Kidney epithelial cell (primary cell): ENCODE data around the gene MECR. TPM values are rescaled to one million over a fixed set of nuclear protein-coding genes. Genes with fewer than 3 reads are reported as not detected.

ENCODE experiments used
- DNase-seq: peaks from one replicate; pipeline ENCODE4 v3.0.0-alpha.2; 2010; ENCODE audit warnings: low read depth
- H3K27me3 ChIP-seq: 2 replicates; pipeline ENCODE4 v1.6.0; 2011; ENCODE audit warnings: low read length; ENCODE audit not compliant: control insufficient read depth, insufficient read depth
- H3K36me3 ChIP-seq: 2 replicates; pipeline ENCODE4 v1.5.1; 2011; ENCODE audit warnings: low read length; ENCODE audit not compliant: control insufficient read depth, insufficient read depth
- H3K4me3 ChIP-seq: 2 replicates; pipeline ENCODE4 v1.5.1; 2011; ENCODE audit warnings: low read depth, mild to moderate bottlenecking, control low read depth, low read length
- total RNA-seq: library from RNA; depleted of rRNA; stranded (reverse); fragments of >200 nt; gene quantifications from 2 replicates; pipeline ENCODE4 v1.2.3, GENCODE V29; 2015
- TF ChIP-seq, protein P1 (sequence below): IDR thresholded peaks from 2 replicates; pipeline ENCODE4 v1.5.1; 2011; ENCODE audit warnings: mild to moderate bottlenecking, moderate library complexity, low read length, control low read depth, inconsistent platforms; ENCODE audit not compliant: insufficient read depth, poor library complexity, severe bottlenecking

Gene MECR
- total RNA-seq, 1 donor from 2014 or later, result 23.6 TPM

DNA sequence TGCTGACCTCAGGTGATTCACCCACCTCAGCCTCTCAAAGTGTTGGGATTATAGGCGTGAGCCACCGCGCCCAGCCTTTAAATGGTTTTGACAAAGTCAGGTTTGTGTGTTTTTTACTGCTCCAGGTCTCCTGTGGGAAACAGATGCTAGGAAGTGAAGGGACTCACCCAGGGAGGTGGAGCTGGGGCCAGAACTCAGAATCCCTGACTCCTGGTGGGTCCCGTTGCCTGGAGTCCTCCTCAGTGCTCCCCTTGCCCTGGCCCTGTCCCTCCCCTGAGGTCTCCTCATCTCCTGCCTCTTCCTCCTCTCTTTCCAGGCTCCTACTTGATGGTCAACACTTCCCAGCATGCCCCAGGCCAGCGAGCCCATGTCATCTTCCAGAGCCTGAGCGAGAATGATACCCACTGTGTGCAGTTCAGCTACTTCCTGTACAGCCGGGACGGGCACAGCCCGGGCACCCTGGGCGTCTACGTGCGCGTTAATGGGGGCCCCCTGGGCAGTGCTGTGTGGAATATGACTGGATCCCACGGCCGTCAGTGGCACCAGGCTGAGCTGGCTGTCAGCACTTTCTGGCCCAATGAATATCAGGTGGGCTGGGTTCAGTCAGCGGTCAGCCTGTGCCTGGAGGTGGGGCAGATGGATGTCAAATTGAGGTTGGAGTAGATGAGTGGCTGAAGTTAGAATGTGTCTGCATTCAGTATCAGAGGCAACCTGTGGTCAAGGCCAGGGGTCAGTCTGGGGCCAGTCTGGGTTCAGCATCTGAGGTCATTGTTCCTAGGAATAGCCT, 27.6 kb upstream of the MECR start:
- Histone ChIP-seq H3K27me3 (no peaks in the 10 kb centered on the region), H3K36me3 (no peaks in the 10 kb centered on the region), H3K4me3 (no peak overlapping the region)
- TF ChIP-seq, protein P1, sequence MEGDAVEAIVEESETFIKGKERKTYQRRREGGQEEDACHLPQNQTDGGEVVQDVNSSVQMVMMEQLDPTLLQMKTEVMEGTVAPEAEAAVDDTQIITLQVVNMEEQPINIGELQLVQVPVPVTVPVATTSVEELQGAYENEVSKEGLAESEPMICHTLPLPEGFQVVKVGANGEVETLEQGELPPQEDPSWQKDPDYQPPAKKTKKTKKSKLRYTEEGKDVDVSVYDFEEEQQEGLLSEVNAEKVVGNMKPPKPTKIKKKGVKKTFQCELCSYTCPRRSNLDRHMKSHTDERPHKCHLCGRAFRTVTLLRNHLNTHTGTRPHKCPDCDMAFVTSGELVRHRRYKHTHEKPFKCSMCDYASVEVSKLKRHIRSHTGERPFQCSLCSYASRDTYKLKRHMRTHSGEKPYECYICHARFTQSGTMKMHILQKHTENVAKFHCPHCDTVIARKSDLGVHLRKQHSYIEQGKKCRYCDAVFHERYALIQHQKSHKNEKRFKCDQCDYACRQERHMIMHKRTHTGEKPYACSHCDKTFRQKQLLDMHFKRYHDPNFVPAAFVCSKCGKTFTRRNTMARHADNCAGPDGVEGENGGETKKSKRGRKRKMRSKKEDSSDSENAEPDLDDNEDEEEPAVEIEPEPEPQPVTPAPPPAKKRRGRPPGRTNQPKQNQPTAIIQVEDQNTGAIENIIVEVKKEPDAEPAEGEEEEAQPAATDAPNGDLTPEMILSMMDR, result no peak
- no peak for DNase-seq

DNA sequence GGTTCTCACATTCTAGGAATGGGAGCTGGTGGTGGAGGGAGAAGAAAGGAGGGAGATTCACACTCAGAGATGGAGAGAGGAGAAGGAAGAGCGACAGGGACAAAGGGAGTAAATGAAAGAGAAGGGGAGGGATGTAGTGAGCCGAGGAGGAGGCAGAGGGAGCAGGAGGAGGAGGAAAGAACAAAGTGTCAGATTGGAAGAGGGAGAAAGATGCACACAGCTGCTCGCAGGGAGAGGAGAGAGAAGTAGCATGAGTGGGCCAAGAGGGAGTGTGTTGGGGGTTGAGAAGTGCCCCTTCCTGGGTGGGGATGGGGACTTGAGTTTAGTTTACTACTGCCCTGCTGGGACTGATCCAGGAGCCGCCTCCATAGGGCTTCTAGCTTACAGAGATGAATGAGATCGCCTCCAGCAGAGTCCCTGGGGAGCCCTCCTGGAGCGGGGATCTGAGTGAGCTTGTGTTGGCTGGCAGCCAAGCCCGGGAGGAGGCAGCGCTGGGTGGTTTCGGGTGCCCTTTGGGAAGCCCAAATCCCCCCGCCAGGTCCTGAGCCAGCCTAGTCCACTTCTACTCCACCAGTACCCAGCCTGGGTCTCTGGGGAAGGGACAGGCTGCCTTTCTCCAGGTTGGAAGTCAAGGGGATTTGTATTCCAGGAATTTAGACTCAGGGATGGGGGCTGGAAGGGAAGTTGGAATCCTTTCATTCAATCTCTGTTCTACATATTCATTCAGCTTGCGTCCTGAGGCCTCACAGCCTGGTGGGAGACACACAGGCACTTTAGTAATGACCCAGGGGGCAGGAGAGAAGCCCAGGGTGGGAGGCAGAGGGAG, 26.5 kb upstream of the MECR start:
- no peaks in the 10 kb centered on the region for H3K27me3 ChIP-seq
- H3K4me3 ChIP-seq, result no peak overlapping the region
- no peaks in the 10 kb centered on the region for H3K36me3 ChIP-seq
- no peak for DNase-seq
- TF ChIP-seq, protein P1, result no peak

DNA sequence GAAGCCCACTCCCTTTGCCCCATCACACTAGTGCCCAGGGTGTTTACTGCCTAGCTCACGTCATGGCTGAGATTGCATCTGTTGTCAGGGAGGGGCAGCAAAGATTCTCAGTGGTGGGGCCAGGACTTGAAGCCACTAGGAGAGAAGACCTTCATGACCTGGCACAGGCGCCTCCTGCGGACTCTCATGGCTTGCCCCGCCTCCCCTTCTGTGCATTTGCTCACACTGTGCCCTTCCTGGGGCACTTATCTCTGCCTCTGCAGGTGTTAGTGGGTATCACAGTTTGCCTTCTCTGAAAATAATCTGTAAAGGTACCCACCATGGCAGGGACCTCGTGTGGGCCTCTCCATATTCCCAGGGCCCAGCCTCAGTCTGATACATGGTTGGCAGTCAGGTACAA, 25.7 kb upstream of the MECR start:
- no peak overlapping the region for H3K4me3 ChIP-seq
- no peaks in the 10 kb centered on the region for H3K27me3 ChIP-seq
- DNase-seq, result no peak
- TF ChIP-seq, protein P1, result no peak
- no peaks in the 10 kb centered on the region for H3K36me3 ChIP-seq

DNA sequence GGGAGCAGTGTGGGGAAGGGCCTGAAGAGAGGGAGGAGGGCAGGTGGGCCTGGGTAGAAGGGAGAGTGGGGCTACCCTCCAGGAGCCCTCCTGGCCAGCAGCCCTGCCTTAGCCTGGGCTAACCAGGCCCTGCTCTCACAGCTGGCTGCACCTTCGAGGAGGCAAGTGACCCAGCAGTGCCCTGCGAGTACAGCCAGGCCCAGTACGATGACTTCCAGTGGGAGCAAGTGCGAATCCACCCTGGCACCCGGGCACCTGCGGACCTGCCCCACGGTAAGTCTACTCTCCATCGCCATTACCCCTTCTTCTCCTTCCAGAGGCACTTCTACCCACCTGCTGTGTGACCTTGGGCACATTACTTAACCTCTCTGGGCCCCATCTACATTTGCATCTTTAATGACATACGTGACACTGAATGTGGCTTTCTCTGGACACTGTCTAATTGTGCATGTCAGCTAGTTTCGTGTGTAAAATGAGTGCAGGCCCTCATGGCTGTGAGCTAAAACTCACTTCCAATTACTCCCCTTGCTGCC, 24.5 kb upstream of the MECR start:
- Histone ChIP-seq H3K27me3 (no peaks in the 10 kb centered on the region), H3K36me3 (no peaks in the 10 kb centered on the region), H3K4me3 (no peak overlapping the region)
- TF ChIP-seq, protein P1, result no peak
- no peak for DNase-seq

DNA sequence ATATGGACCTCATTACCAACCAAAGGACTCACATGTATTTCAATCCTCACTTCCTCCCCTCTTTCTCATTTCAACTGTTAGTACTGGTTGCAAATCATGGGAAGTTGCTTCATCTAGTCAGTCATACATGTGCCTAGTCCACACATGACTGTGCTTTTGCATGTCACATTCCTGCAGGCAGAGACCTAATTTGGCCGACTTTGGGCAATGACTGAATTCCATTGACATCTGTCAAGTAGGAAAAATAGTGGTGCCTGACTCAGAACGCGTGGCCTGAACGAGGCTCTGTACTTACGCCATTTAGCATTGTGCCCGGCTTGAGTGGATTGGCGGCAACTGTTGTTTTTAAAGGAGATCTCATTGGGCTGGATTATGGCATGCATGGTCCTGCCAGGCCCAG, 23.6 kb upstream of the MECR start:
- H3K27me3 ChIP-seq, result no peaks in the 10 kb centered on the region
- DNase-seq, result no peak
- TF ChIP-seq, protein P1, result no peak
- no peak overlapping the region for H3K4me3 ChIP-seq
- no peaks in the 10 kb centered on the region for H3K36me3 ChIP-seq
